Left lung (tissue), 10 donors: ENCODE measurements around the gene TMEM63B. TPM values are rescaled to one million over a fixed set of nuclear protein-coding genes. Genes with fewer than 3 reads are reported as not detected.
"Not testable (repeated sequence)": the region's sequence is repeated elsewhere in the genome, so short reads cannot be mapped to it uniquely, and the experiment has no call there.

Experiments
- ATAC-seq: fragments of 200-7000 bp; cut with Tn5 transposase; one replicate; pipeline ENCODE4 v1.9.1; 2020; ENCODE audit warnings: moderate library complexity
- DNase-seq, 4 donors: peaks; one replicate each; pipeline ENCODE4 v3.0.0-alpha.2; 2013 to 2020
- H3K27ac ChIP-seq, 2 donors: fragments of 200-600 bp; sonication (generic) in 1 of 2; one replicate each; pipeline versions ENCODE4 v1.5.0 to v1.8.0; 2020 to 2021
- H3K27me3 ChIP-seq, 2 donors: fragments of 200-600 bp; sonication (generic) in 1 of 2; one replicate each; pipeline versions ENCODE4 v1.5.0 to v1.8.0; 2020 to 2021
- H3K36me3 ChIP-seq, 2 donors: fragments of 200-600 bp; sonication (generic) in 1 of 2; one replicate each; pipeline versions ENCODE4 v1.5.0 to v1.8.0; 2020 to 2021
- H3K4me1 ChIP-seq, 2 donors: fragments of 200-600 bp; one replicate each; pipeline ENCODE4 v1.8.0; 2021
- H3K4me3 ChIP-seq, 2 donors: fragments of 200-600 bp; sonication (generic) in 1 of 2; one replicate each; pipeline versions ENCODE4 v1.5.0 to v1.8.0; 2020 to 2021; ENCODE audit warnings: mild to moderate bottlenecking in 1 of 2
- H3K9me3 ChIP-seq, 2 donors: fragments of 200-600 bp; sonication (generic) in 1 of 2; one replicate each; pipeline versions ENCODE4 v1.5.0 to v1.8.0; 2020 to 2021
- intact Hi-C, 2 donors: fragments of 100-400 bp; cut with DNase I; formaldehyde crosslinking; loops; one replicate each; pipeline versions ENCODE4 v1.11.2 to v1.14.2; 2022
- polyA plus RNA-seq, 6 donors: library from polyadenylated mRNA; unstranded; fragments of 120-200 nt; gene quantifications; one replicate each; pipeline ENCODE4 v1.2.1, GENCODE V29; 2013; ENCODE audit not compliant: insufficient read length in 6 of 6
- total RNA-seq, 2 donors: library from RNA; stranded (reverse); fragmentation: NEBNext Ultra II Directional; extraction: Animal tissue kit (Norgen Biotek cat#: 25700); gene quantifications; one replicate each; pipeline ENCODE4 v1.2.1, GENCODE V29; 2021
- TF ChIP-seq, protein P1 (sequence below), 2 donors: fragments of 200-600 bp; sonication (generic) in 1 of 2; IDR thresholded peaks; one replicate each; pipeline versions ENCODE4 v1.5.0 to v1.8.0; 2021; ENCODE audit warnings: antibody characterized with exemption in 2 of 2
- donor health status: DM: no; HTN: yes; CAD: no.
- donor health status: DM: no; HTN: no; CAD: no.

Gene TMEM63B
- total and polyA plus RNA-seq, 8 donors = 29.8 to 186 (median 33.8) TPM

DNA sequence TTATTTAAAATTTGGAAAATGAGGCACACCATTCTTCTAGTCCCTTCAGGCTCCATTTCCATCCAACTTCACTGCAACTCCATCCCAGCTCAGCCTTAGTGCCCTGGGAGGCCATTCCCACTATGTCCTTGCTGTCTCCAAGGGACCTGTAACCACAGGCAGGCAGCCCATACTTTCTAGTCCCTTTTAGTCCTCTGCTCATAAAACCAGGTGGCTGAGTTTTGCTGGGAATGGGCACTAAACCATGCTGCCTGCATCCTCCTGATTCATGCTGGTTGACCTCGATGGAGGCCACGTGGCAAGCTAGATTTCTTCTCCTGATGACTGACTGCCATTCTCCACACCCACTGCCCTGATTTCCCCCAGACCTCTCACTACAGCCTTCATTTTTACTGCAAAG lies 61.9 kb downstream of the TMEM63B start:
- H3K4me1 ChIP-seq = peaks cover 0 to 5% of the 10 kb centered on the region in 2 donors
- ATAC-seq = no peak
- H3K36me3 ChIP-seq = no peaks in the 10 kb centered on the region
- H3K9me3 ChIP-seq = no peaks in the 10 kb centered on the region
- TF ChIP-seq, protein P1, sequence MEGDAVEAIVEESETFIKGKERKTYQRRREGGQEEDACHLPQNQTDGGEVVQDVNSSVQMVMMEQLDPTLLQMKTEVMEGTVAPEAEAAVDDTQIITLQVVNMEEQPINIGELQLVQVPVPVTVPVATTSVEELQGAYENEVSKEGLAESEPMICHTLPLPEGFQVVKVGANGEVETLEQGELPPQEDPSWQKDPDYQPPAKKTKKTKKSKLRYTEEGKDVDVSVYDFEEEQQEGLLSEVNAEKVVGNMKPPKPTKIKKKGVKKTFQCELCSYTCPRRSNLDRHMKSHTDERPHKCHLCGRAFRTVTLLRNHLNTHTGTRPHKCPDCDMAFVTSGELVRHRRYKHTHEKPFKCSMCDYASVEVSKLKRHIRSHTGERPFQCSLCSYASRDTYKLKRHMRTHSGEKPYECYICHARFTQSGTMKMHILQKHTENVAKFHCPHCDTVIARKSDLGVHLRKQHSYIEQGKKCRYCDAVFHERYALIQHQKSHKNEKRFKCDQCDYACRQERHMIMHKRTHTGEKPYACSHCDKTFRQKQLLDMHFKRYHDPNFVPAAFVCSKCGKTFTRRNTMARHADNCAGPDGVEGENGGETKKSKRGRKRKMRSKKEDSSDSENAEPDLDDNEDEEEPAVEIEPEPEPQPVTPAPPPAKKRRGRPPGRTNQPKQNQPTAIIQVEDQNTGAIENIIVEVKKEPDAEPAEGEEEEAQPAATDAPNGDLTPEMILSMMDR (IDR thresholded peaks at IDR 0.05) = no peak
- H3K27me3 ChIP-seq = no peaks in the 10 kb centered on the region
- intact Hi-C loops = no loop called here
- no peak overlapping the region for H3K27ac ChIP-seq
- no peak for DNase-seq
- no peak overlapping the region for H3K4me3 ChIP-seq

DNA sequence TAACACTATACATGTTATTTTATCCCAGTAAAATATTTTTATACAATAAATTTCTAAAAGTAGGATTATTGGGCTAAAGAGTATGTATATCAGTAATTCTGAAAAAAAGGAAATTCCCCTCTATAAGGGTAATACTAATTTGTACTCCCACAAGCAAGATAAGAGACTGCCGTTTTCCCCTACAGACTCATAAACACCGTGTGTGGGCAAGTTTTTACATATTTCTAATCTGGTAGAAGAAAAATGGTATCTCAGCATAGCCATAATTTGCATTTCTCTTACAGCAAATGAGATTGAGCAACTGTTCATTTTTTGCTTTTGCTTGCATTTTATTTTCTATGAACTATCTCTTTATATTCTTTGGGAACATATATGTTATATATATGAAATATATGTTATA lies 63.4 kb downstream of the TMEM63B start:
- peaks cover 0 to 5% of the 10 kb centered on the region in 2 donors for H3K4me1 ChIP-seq
- no peaks in the 10 kb centered on the region for H3K9me3 ChIP-seq
- TF ChIP-seq, protein P1 (IDR thresholded peaks at IDR 0.05) = no peak
- no peak overlapping the region for H3K27ac ChIP-seq
- H3K4me3 ChIP-seq = no peak overlapping the region
- ATAC-seq (no peak), DNase-seq (no peak)
- intact Hi-C loops = no loop called here
- no peaks in the 10 kb centered on the region for H3K27me3 ChIP-seq
- no peaks in the 10 kb centered on the region for H3K36me3 ChIP-seq

DNA sequence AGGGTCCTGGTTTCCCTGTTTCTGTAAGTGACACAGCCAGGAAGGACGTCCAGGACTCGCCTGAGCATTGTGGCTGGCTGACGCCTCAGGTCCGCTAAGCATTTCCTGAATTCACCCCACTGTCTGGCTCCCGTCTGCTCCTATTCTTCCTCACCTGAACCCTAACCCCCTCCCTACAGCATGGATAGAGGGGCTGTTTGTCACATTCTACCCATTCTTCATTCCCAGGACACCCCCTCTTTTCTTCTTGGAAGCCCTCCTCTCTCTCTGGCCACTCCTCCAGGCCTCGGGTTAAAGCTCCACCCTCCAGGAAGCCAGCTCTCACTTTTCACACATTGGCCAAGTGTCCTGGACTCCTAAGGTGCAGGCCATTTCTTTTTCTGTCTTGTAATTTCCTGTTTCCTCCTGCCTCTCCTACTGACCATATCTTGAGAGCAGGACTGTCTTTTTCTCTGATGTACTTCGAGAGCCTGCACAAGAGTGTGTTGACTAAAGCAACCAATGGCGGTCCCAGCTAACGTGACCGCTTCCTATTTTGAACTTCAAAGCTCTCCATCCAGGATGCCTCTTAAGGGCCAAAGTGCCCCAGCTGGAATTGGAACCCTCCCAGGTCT lies 65.2 kb downstream of the TMEM63B start:
- H3K27me3 ChIP-seq = no peaks in the 10 kb centered on the region
- intact Hi-C loops = no loop called here
- TF ChIP-seq, protein P1 (IDR thresholded peaks at IDR 0.05) = no peak
- peak overlapping the region in 1 of 2 donors; percentile 14 for H3K4me3 ChIP-seq
- H3K4me1 ChIP-seq = peaks cover 0 to 5% of the 10 kb centered on the region in 2 donors
- H3K27ac ChIP-seq = no peak overlapping the region
- H3K36me3 ChIP-seq = no peaks in the 10 kb centered on the region
- ATAC-seq = peak; percentile 94
- peak in 1 of 4 donors; percentile 14 for DNase-seq
- no peaks in the 10 kb centered on the region for H3K9me3 ChIP-seq

DNA sequence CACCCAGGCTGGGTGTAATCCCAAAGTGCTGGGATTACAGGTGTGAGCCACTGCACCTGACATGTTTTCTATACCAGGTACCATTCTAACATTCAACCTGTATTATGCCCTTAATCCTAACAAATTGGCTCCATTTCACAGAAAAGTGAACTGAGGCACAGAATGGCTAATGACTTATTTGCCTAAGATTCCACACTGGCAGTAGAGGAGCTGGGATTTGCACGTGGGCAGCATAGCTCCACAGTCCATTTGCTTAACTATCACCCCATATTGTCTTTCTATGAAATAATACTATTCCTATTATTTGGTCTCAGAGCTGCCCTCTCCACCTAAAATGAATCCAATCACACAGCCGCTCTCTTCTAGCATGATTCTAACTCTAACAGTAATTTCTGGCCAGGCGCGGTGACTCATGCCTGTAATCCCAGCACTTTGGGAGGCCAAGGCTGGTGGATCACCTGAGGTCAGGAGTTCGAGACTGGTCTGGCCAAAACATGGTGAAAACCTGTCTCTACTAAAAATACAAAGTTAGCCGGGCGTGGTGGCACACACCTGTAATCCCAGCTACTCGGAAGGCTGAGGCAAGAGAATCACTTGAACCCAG lies 66.1 kb downstream of the TMEM63B start:
- H3K4me1 ChIP-seq = peaks cover 0 to 5% of the 10 kb centered on the region in 2 donors
- H3K27me3 ChIP-seq = no peaks in the 10 kb centered on the region
- DNase-seq = no peak
- no peaks in the 10 kb centered on the region for H3K9me3 ChIP-seq
- no peaks in the 10 kb centered on the region for H3K36me3 ChIP-seq
- ATAC-seq = no peak
- TF ChIP-seq, protein P1 (IDR thresholded peaks at IDR 0.05) = no peak
- H3K27ac ChIP-seq = no peak overlapping the region
- intact Hi-C loops = no loop called here
- H3K4me3 ChIP-seq = no peak overlapping the region

DNA sequence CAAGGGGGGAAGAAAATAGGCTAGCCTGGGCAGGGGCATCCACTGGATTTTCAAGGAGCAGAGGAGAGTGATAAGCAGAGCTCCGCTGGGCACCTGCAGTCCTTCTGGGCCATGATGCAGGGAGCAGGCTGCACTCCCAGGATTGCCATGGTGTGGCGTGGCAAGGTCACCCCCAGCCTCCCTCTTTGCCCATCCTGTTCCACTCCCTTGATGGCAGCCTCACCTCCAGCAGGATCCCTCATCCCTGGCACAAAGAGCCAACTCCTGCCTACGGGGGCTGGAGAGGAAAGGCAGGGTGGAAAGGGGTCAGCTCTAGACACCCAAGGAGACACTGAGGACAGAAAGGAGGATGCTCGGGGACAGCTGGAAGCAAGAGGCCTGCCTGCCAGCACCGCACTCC lies 67.0 kb downstream of the TMEM63B start:
- Histone ChIP-seq H3K27me3 (no peaks in the 10 kb centered on the region), H3K4me1 (peaks cover 0 to 5% of the 10 kb centered on the region in 2 donors), H3K4me3 (no peak overlapping the region), H3K27ac (no peak overlapping the region), H3K9me3 (no peaks in the 10 kb centered on the region), H3K36me3 (no peaks in the 10 kb centered on the region)
- intact Hi-C loops = no loop called here
- ATAC-seq (no peak), DNase-seq (no peak)
- TF ChIP-seq, protein P1 (IDR thresholded peaks at IDR 0.05) = no peak

DNA sequence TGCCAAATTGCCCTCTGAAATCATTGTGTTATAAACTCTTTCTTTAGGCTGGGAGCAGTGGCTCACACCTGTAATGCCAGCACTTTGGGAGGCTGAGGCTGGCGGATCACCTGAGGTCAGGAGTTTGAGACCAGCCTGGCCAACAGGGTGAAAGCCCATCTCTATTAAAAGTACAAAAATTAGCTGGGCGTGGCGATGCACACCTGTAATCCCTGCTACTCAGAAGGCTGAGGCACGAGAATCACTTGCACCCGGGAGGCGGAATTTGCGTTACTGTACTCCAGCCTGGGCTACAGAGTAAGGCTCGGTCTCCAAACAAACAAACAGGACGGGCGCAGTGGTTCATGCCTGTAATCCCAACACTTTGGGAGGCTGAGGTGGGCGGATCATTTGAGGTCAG lies 69.0 kb downstream of the TMEM63B start:
- H3K4me1 ChIP-seq, intact Hi-C loops: not testable (repeated sequence)

More for the DNA sequence above, 69.0 kb downstream of the TMEM63B start:
- H3K27ac ChIP-seq, H3K27me3 ChIP-seq, ATAC-seq, H3K36me3 ChIP-seq, DNase-seq, H3K9me3 ChIP-seq, H3K4me3 ChIP-seq: not testable (repeated sequence)
